Mesenchymal stem cell (in vitro differentiated cells and primary cell): ENCODE data around the gene STK32C.

Source experiments
- DNase-seq: peaks from one replicate; pipeline ENCODE4 v3.0.0-alpha.2; 2013
- H2AFZ ChIP-seq: one replicate; pipeline ENCODE4 v1.6.1; 2013; ENCODE audit warnings: low read depth, mild to moderate bottlenecking, control low read depth, inconsistent platforms, low read length, moderate library complexity
- H2AK5ac ChIP-seq: 2 replicates; pipeline ENCODE4 v1.6.1; 2013; ENCODE audit warnings: low read length, moderate library complexity, mild to moderate bottlenecking, inconsistent platforms; ENCODE audit not compliant: severe bottlenecking
- H2BK120ac ChIP-seq: one replicate; pipeline ENCODE4 v1.6.1; 2013; ENCODE audit warnings: low read depth, mild to moderate bottlenecking, inconsistent platforms, low read length, moderate library complexity
- H2BK12ac ChIP-seq, 2 experiments: one replicate each; pipeline ENCODE4 v1.6.1; 2013; ENCODE audit warnings: inconsistent platforms in 2 of 2, low read length in 2 of 2, mild to moderate bottlenecking in 2 of 2, moderate library complexity in 2 of 2, control low read depth in 1 of 2
- H2BK15ac ChIP-seq: one replicate; pipeline ENCODE4 v1.6.1; 2013; ENCODE audit warnings: mild to moderate bottlenecking, low read depth, inconsistent platforms; ENCODE audit not compliant: poor library complexity, severe bottlenecking
- H2BK5ac ChIP-seq: 2 replicates; pipeline ENCODE4 v1.6.1; 2013; ENCODE audit warnings: low read depth, mild to moderate bottlenecking, low read length, control low read depth, inconsistent platforms; ENCODE audit not compliant: poor library complexity, severe bottlenecking
- H3K14ac ChIP-seq, 2 experiments: one replicate each; pipeline ENCODE4 v1.6.1; 2013; ENCODE audit warnings: inconsistent platforms in 2 of 2, low read length in 2 of 2, control low read depth in 1 of 2, mild to moderate bottlenecking in 1 of 2, moderate library complexity in 1 of 2
- H3K18ac ChIP-seq, 2 experiments: one replicate each; pipeline ENCODE4 v1.6.1; 2013; ENCODE audit warnings: inconsistent platforms in 2 of 2, low read length in 2 of 2, control low read depth in 1 of 2, low read depth in 1 of 2, mild to moderate bottlenecking in 1 of 2
- H3K23ac ChIP-seq, 2 experiments: one replicate each; pipeline ENCODE4 v1.6.1; 2013; ENCODE audit warnings: inconsistent platforms in 2 of 2, low read length in 2 of 2, mild to moderate bottlenecking in 2 of 2, moderate library complexity in 2 of 2, control low read depth in 1 of 2
- H3K27ac ChIP-seq: 2 replicates; pipeline ENCODE4 v1.5.1; 2013; ENCODE audit warnings: mild to moderate bottlenecking, moderate library complexity, low read length, control low read depth, inconsistent platforms; ENCODE audit not compliant: poor library complexity, severe bottlenecking
- H3K27me3 ChIP-seq, 2 experiments: 2 replicates each; pipeline versions ENCODE4 v1.6.1 to v1.7.0; 2013; ENCODE audit warnings: low read length in 2 of 2, mild to moderate bottlenecking in 2 of 2, moderate library complexity in 2 of 2, control low read depth in 1 of 2, inconsistent platforms in 1 of 2; ENCODE audit not compliant: control insufficient read depth in 1 of 2, insufficient read depth in 1 of 2
- H3K36me3 ChIP-seq, 2 experiments: 2 replicates each; pipeline versions ENCODE4 v1.6.1 to v1.7.0; 2013; ENCODE audit warnings: low read length in 2 of 2, control low read depth in 1 of 2, inconsistent platforms in 1 of 2, low read depth in 1 of 2, mild to moderate bottlenecking in 1 of 2; ENCODE audit not compliant: insufficient read depth in 2 of 2, control insufficient read depth in 1 of 2
- H3K4ac ChIP-seq, 2 experiments: one replicate each; pipeline ENCODE4 v1.6.1; 2013; ENCODE audit warnings: inconsistent platforms in 2 of 2, low read length in 2 of 2, mild to moderate bottlenecking in 2 of 2, moderate library complexity in 2 of 2, control low read depth in 1 of 2, low read depth in 1 of 2
- H3K4me1 ChIP-seq: 2 replicates; pipeline ENCODE4 v1.6.1; 2013; ENCODE audit warnings: low read depth, low read length, control low read depth; ENCODE audit not compliant: control insufficient read depth, insufficient read depth
- H3K4me2 ChIP-seq: 2 replicates; pipeline ENCODE4 v1.6.1; 2013; ENCODE audit warnings: low read length, mild to moderate bottlenecking, inconsistent platforms; ENCODE audit not compliant: poor library complexity, severe bottlenecking
- H3K4me3 ChIP-seq, 2 experiments: 2 replicates each; pipeline versions ENCODE4 v1.5.1 to v1.7.0; 2013; ENCODE audit warnings: low read length in 2 of 2, mild to moderate bottlenecking in 2 of 2, control low read depth in 1 of 2, low read depth in 1 of 2; ENCODE audit not compliant: insufficient read depth in 1 of 2
- H3K79me1 ChIP-seq: replicated peaks from 2 replicates; pipeline ENCODE4 v1.6.1; 2013; ENCODE audit warnings: mild to moderate bottlenecking, control low read depth, low read length, inconsistent platforms; ENCODE audit not compliant: poor library complexity, severe bottlenecking
- H3K9ac ChIP-seq: 2 replicates; pipeline ENCODE4 v1.7.0; 2013; ENCODE audit warnings: mild to moderate bottlenecking, low read length, moderate library complexity
- H3K9me3 ChIP-seq: 2 replicates; pipeline ENCODE4 v1.7.0; 2013; ENCODE audit warnings: mild to moderate bottlenecking, low read length; ENCODE audit not compliant: control insufficient read depth
- H4K8ac ChIP-seq: one replicate; pipeline ENCODE4 v1.6.1; 2013; ENCODE audit warnings: inconsistent platforms, mild to moderate bottlenecking, low read length, moderate library complexity
- H4K91ac ChIP-seq: one replicate; pipeline ENCODE4 v1.6.1; 2013; ENCODE audit warnings: mild to moderate bottlenecking, low read length, inconsistent platforms
- WGBS: methylation state at CpG from one replicate; pipeline ENCODE4 v1.1.7; 2013; ENCODE audit warnings: mixed read lengths; 5-methylcytosine and 5-hydroxymethylcytosine counted together

Gene STK32C

GRCh38 chr10:132226586-132227405 lies 81.0 kb downstream of the STK32C start:
- H4K91ac ChIP-seq: no peak overlapping the region
- no peak overlapping the region for H2BK5ac ChIP-seq
- no peaks in the 10 kb centered on the region for H3K9me3 ChIP-seq
- H4K8ac ChIP-seq: no peak overlapping the region
- no peak overlapping the region for H3K4ac ChIP-seq
- no peak overlapping the region for H3K14ac ChIP-seq
- no peak overlapping the region for H3K4me2 ChIP-seq
- no peaks in the 10 kb centered on the region for H3K79me1 ChIP-seq
- no peak overlapping the region for H3K9ac ChIP-seq
- H3K27ac ChIP-seq: no peak overlapping the region
- no peak overlapping the region for H2AK5ac ChIP-seq
- H3K36me3 ChIP-seq: peaks cover 4 to 12% of the 10 kb centered on the region in 2 experiments
- no peak overlapping the region for H3K23ac ChIP-seq
- H3K18ac ChIP-seq: no peak overlapping the region
- H2BK15ac ChIP-seq: no peak overlapping the region
- no peak overlapping the region for H2AFZ ChIP-seq
- H2BK120ac ChIP-seq: no peak overlapping the region
- no peak overlapping the region for H3K4me3 ChIP-seq
- H2BK12ac ChIP-seq: no peak overlapping the region
- DNase-seq: no peak
- H3K4me1 ChIP-seq: peaks cover 15% of the 10 kb centered on the region
- WGBS: 94% methylated on average over 27 of the region's 27 CpGs
- H3K27me3 ChIP-seq: no peaks in the 10 kb centered on the region

GRCh38 chr10:132225849-132226205 lies 81.9 kb downstream of the STK32C start:
- Histone ChIP-seq H3K27me3 (no peaks in the 10 kb centered on the region), H2BK12ac (no peak overlapping the region), H3K18ac (no peak overlapping the region), H3K4me2 (no peak overlapping the region), H3K27ac (no peak overlapping the region), H2AFZ (no peak overlapping the region), H3K23ac (no peak overlapping the region), H2BK15ac (no peak overlapping the region), H3K9me3 (no peaks in the 10 kb centered on the region), H3K4me1 (peaks cover 15% of the 10 kb centered on the region), H3K4me3 (no peak overlapping the region), H3K36me3 (peaks cover 4 to 12% of the 10 kb centered on the region in 2 experiments), H3K14ac (no peak overlapping the region), H3K9ac (no peak overlapping the region), H3K4ac (no peak overlapping the region), H4K91ac (no peak overlapping the region), H2BK120ac (no peak overlapping the region), H2BK5ac (no peak overlapping the region), H3K79me1 (no peaks in the 10 kb centered on the region), H2AK5ac (no peak overlapping the region), H4K8ac (no peak overlapping the region)
- 79% methylated on average over 8 of the region's 8 CpGs for WGBS
- no peak for DNase-seq

GRCh38 chr10:132225073-132225848 lies 82.5 kb downstream of the STK32C start:
- Histone ChIP-seq H3K4ac (no peak overlapping the region), H2BK15ac (no peak overlapping the region), H4K8ac (no peak overlapping the region), H2BK5ac (no peak overlapping the region), H3K36me3 (peaks cover 4 to 12% of the 10 kb centered on the region in 2 experiments), H3K18ac (no peak overlapping the region), H3K14ac (no peak overlapping the region), H4K91ac (no peak overlapping the region), H3K27me3 (no peaks in the 10 kb centered on the region), H3K4me2 (no peak overlapping the region), H3K27ac (no peak overlapping the region), H3K9ac (no peak overlapping the region), H2AFZ (no peak overlapping the region), H3K4me1 (peaks cover 15% of the 10 kb centered on the region), H3K23ac (no peak overlapping the region), H2BK12ac (no peak overlapping the region), H3K79me1 (no peaks in the 10 kb centered on the region), H3K9me3 (no peaks in the 10 kb centered on the region), H2BK120ac (no peak overlapping the region), H3K4me3 (no peak overlapping the region), H2AK5ac (no peak overlapping the region)
- DNase-seq: no peak
- 91% methylated on average over 23 of the region's 25 CpGs for WGBS

- no peaks in the 10 kb centered on the region for H3K27me3 ChIP-seq
- H3K4me1 ChIP-seq: peaks cover 15% of the 10 kb centered on the region
- H3K23ac ChIP-seq: no peak overlapping the region
- no peaks in the 10 kb centered on the region for H3K79me1 ChIP-seq
- H2BK120ac ChIP-seq: no peak overlapping the region
- no peak overlapping the region for H3K18ac ChIP-seq
- H2BK12ac ChIP-seq: no peak overlapping the region
- H3K14ac ChIP-seq: no peak overlapping the region
- no peak overlapping the region for H4K8ac ChIP-seq
- H3K4me3 ChIP-seq: no peak overlapping the region
- H4K91ac ChIP-seq: no peak overlapping the region
- peaks cover 4 to 12% of the 10 kb centered on the region in 2 experiments for H3K36me3 ChIP-seq
- no peak overlapping the region for H3K4me2 ChIP-seq
- H3K4ac ChIP-seq: no peak overlapping the region
- H2AK5ac ChIP-seq: no peak overlapping the region
- WGBS: 85% methylated on average over 18 of the region's 20 CpGs
- H3K27ac ChIP-seq: no peak overlapping the region
- no peak overlapping the region for H2BK5ac ChIP-seq
- no peak for DNase-seq
- H3K9ac ChIP-seq: no peak overlapping the region
- no peak overlapping the region for H2AFZ ChIP-seq
- no peak overlapping the region for H2BK15ac ChIP-seq
- H3K9me3 ChIP-seq: no peaks in the 10 kb centered on the region
Observed at GRCh38 chr10:132224343-132225072, 83.2 kb downstream of the STK32C start.
